Subcutaneous adipose tissue (tissue), 4 donors: Measurements from ENCODE around the gene DUSP14. TPM values are rescaled to one million over a fixed set of nuclear protein-coding genes. Genes with fewer than 3 reads are reported as not detected.

Source experiments
- CTCF ChIP-seq: fragments of 450-650 bp; IDR thresholded peaks from one replicate; pipeline ENCODE4 v1.5.1; 2016; ENCODE audit warnings: low read depth, mild to moderate bottlenecking, control low read depth, antibody characterized with exemption, moderate library complexity
- total RNA-seq, 4 donors: library from RNA; depleted of rRNA; stranded (reverse); fragments of >200 nt; gene quantifications; one replicate each; pipeline ENCODE4 v1.1.0, GENCODE V29; 2016

Gene DUSP14
- total RNA-seq, 4 donors from 2014 or later, result 10.8 to 23.1 (median 15.8) TPM

- no peak for TF ChIP-seq CTCF
Measured at GRCh38 chr17:37500378-37500777, 10.7 kb downstream of the DUSP14 start.

GRCh38 chr17:37502009-37502936, 12.6 kb downstream of the DUSP14 start:
- no peak for TF ChIP-seq CTCF

GRCh38 chr17:37503148-37503547, 13.5 kb downstream of the DUSP14 start:
- no peak for TF ChIP-seq CTCF

GRCh38 chr17:37505333-37505732, 15.6 kb downstream of the DUSP14 start:
- no peak for TF ChIP-seq CTCF

- no peak for TF ChIP-seq CTCF
Measured at GRCh38 chr17:37506678-37507077, 17.0 kb downstream of the DUSP14 start.

- no peak for TF ChIP-seq CTCF
Measured at GRCh38 chr17:37507111-37507510, 17.4 kb downstream of the DUSP14 start.

- TF ChIP-seq CTCF, result no peak
Measured at GRCh38 chr17:37510056-37510455, 20.4 kb downstream of the DUSP14 start.
